GM19239 (cell line): ENCODE data around the gene TRIO.

Experiments used
- DNase-seq: peaks from one replicate; pipeline ENCODE4 v3.0.0; 2011; ENCODE audit warnings: low spot score; ENCODE audit not compliant: insufficient read length
- FAIRE-seq: peaks from 2 replicates; lab custom pipeline; 2011; peaks lifted over from hg19 to GRCh38; lab: Jason Lieb, UNC

The TRIO gene

DNA sequence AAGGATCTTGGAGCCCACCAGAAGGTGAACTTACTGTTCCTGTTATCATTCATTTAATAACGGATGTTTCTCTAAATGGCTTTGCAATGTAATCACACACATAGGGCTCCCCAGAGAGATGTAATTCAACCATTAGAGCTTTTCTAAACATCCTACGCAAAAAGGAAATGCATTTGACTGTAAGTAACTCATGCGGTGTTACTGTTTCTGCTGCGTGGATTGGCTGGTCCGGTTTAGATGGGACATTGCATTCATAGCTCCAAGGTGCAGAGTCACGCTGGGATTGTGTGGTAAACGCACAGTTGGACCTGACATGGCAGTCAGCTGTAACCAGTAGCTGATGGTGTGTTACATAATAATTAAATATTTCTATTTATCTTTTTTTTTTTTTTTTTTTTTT, 252.9 kb downstream of the TRIO start:
- DNase-seq: no peak
- FAIRE-seq: no peak

DNA sequence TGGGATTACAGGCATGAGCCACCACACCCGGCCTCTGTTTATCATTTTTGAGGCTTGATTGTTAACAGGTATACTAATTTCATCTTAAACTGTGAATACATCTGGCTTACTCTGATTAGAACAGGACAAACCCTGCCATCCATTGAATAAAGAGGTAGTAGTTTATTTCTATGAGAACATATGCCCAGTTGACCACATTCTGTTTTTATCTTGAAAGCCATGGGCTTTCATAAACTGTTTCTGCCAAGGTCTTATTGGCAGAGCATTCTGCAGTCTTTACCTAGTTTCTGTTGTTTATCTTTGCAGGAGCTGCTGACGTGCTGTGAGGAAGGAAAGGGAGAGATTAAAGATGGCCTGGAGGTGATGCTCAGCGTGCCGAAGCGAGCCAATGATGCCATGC, 253.6 kb downstream of the TRIO start:
- FAIRE-seq (no peak), DNase-seq (no peak)

DNA sequence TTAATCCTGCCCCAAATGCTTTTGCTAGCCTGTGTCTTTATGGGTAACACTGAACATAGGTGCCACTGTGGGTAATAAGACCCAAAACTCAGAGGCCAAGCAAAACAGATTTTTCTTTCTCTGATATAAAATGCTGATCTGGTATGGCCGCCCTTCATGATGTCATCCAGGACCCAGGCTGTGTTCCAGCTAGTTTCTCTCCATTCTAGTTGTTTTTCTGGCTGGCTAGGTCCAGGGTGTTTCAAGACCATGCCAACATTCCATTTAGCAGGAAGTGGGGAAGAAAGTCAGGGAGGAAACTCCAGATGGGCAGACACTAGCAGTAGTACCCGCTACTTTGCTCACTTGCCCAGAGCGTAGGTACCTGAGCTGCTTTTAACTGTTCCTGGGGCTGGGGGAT, 254.6 kb downstream of the TRIO start:
- no peak for DNase-seq
- no peak for FAIRE-seq

DNA sequence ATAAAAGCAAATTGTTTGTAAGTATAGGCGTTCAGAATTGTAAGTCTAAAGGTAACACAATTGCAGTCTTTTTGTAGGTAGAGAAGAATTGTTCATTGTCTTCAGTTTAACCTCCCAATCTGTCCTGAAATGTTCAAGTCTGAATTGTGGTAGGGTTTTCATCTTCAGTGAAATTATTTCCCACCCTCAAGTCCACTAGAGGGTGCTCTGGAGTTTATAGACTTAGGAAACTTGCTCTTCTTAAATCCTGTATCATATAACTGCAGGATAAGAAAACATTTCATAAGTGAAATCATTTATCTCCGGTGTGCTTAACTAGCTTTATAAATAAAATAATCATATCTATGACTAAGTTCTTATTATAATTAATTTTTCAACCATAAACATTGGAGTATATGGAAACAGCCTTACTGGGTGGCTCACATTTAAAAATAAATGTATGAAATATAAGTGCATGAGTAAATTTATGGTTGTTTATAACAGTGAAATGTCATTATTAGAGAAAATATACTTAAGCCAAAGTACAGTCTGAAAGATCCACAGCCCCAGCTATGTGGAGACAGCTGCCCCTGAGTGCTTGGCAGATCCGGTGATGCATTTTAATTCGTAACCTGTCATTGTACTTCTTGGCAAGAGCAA, 256.0 kb downstream of the TRIO start:
- FAIRE-seq: no peak
- no peak for DNase-seq

DNA sequence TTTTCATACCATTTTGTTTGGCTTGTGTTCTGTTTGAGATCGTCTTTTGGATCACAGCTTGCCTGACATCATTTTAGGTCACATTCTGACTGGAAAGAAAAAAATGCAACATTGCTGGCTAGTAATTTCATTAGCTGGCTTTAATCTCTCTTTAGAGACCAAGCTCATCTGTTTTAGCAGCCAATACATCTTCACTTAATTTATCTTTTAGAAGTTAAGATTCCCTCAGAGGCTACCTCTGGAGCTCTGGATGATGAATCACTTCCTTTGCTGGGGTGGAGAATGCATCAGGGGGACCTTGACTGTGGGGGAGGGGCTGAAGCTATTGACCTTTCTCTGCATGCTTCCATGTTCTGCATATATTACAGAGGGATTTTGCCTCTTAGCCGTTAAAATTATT, 256.9 kb downstream of the TRIO start:
- no peak for FAIRE-seq
- DNase-seq: no peak

DNA sequence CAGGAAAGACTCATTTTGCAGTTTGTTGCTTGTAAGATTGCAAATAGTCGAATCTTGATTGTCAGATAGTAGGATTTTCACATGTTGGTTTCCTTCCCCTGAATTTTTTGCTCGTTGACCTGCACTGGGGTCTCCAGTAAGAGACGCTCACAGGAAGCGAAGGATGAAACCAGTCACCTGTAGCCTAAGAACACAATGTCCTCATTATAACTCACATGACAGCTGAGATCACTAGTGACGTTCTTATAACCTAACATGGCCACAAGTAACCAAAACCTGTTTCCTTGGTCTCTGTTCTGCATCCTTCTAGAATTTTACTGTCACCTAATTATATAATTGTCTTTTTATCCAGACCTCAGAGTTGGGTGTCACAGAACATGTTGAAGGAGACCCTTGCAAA, 257.5 kb downstream of the TRIO start:
- DNase-seq (no peak), FAIRE-seq (no peak)

DNA sequence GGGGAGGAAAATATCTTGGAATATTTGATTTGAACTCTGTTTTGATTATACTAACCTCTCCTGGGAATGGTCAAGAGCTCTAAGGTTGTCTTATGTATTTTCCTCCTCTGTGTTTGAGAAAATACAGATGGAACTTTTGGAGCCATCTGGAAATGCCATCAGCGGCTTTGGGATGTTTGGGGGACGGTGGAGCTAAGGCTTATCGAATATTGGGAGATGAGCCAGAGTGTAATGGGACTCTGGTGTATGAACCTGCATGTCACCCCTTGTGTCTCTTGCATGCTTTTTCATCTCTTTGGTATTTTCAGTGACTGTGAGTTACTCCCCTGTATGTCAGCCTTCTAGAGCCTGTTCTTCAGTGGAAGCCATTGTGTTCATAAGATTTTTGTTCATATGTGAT, 258.5 kb downstream of the TRIO start:
- DNase-seq (no peak), FAIRE-seq (no peak)

DNA sequence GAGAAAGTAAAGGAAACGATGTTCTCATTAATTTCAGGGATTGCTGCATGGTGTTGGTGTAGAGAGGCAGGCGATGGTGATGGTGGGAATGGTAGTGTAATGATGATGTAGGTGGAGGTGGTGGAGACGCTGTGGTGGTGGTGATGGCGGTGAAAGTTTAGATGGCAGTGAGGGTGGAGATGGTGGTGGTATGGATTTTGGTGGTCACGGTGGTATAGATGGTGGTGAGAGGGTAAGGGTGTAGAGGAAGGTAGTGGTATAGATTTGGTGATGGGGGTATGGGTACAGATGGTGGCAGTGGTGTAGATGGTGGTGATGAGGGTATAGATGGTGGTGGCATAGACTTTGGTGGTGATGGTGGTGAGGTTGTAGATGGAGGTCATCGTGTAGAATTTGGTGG, 259.3 kb downstream of the TRIO start:
- no peak for DNase-seq
- FAIRE-seq: no peak

DNA sequence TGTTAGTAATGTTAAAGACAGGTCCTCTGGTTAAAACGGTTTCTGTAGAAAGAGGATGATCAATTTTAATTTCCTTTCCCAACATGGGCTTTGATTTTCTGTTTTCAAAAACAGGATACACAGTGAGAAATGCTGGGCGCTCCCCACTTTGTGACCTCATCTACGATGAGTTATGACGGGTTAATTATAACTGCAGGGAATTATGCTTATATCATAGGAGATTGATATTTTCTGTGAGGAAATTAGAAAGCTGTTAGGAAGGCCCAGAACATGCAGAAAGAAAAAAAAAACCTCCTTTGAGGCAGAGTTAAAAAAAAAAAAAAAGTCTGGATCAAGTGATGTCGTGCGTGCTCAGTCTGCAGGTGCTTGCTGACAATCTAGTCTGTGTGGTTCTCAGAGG, 261.6 kb downstream of the TRIO start:
- no peak for FAIRE-seq
- no peak for DNase-seq

DNA sequence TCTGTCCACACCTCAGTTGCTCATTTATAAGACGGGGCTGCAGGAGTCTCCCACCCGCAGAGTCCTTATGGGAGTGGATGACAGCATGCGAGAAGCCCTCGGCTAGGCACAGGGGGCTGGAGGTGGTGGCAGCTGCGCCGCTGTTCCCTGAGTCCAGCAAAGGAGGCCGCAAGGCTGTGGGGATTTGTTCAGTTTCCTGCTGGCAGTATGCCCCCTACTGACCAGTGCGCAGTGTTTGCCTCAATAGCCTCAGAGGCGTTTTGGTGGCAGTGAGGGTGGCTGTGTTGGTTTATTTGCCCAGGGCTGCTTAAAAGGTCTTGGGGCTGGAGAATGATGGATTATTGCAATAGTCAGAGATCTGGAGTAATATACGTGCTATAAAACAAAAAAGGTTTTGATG, 262.1 kb downstream of the TRIO start:
- FAIRE-seq: no peak
- DNase-seq: no peak

DNA sequence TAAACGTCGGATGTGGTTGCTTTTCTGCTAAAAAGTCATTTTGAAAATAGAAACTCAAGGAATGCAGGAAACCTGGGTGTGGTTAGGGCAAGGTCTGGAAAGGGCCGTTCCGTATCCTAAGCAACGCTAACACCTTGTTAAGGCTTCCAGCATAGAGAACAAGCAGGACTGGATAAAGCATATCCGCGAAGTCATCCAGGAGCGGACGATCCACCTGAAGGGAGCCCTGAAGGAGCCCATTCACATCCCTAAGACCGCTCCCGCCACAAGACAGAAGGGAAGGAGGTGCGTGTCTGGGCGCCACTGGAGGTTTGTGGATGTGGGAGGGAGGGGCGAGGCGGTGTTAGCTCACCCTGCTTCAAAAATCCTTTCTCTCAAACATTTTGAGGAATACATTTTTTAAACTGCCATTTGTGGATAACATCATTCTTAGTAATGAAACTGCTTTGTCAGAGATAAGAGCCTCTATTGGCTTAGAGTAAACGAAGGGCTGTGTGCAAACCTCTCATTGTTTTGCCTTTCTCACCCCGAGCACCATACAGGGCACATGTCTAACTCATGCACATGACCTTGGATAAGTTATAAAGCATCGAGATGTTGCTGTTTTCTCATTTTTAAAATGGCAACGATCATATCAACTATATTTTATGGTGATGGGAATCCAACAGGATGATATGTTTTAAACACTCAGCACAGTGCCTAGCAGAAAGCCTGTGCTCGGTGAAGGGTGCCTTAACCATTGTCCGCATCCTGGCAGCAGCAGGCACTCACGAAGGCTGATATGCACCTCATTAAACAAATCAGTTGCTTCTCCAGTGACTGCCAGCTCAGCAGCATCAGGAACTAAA, 262.8 kb downstream of the TRIO start:
- DNase-seq (no peak), FAIRE-seq (no peak)

DNA sequence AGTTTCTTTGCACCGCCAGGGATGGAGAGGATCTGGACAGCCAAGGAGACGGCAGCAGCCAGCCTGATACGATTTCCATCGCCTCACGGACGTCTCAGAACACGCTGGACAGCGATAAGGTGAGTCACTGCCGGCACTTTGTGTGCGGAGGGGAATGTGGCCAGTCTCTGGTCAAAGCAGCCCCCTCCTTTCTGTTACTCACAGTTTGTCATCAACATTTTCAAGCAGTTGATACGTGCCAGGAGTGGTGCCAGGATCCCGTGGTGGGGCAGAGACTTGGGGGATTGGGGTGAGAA, 263.4 kb downstream of the TRIO start:
- FAIRE-seq (no peak), DNase-seq (no peak)

DNA sequence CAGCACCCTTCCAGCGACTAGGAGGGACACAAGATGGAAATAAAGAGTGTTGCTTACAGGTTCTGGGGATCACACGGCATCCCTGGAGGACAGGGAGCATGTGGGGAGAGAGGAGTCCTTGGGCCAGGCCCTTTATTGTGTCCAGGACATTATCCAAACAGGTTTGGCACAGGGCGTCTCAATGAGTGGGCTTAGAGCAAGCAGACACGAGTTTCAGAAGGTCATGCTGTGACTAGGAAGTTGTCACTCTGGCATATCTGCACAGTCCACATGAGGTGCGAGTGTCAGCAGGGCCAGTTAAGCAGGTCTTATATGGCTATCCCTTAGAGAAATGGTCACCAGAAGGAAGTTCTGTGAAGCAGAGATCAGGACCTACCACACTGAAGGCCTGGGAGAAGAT, 263.9 kb downstream of the TRIO start:
- no peak for DNase-seq

DNA sequence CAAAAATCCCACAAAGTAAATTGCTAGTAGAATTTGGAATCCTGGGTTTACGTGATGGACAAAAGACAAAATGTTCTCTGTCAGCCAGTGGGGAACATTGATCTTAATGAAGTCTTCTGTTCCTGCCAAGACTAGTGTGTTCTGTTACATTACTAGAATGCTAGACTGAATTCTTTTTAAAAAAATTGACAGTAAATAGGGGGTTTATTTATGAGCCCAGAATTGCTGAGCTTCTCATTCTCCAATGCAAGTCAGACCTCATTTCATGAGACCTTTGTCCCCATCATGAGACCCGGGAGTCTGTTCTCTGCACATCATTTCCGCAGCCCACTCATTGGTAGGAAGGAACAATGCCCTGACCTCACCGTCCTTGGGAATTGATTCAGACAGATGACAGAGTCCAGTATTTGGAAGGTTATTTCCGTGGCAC, 264.6 kb downstream of the TRIO start:
- FAIRE-seq (no peak), DNase-seq (no peak)

More for the DNA sequence above, 263.9 kb downstream of the TRIO start:
- FAIRE-seq: no peak

DNA sequence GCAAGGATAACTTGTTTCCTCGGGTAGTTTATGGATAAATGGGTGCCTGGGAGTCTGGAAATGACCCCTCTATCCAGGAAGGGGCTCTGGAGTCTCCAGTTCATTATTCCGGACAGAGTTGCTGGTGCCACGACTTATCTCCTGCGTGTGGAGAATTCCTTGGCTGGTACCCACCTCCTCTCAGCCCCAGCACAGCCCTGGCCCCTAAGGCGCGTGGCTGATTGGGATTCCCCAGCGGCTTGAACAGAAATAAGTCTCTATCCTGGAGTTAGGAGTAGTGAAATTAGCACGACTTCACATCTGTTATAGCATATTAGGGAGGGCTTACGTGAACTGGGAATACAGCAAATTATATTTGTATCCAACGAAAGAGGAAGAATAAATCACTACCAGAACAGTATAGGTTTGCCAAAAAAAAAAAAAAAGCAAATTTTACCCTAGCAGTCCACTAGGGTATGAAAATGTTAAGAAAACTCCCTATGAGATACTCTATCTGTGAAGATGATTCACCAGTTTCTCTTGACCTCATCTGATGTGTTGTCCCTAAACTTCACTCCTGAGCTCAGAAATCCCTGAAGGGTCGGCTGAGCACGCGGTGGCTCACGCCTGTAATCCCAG, 265.9 kb downstream of the TRIO start:
- FAIRE-seq: no peak
- no peak for DNase-seq

DNA sequence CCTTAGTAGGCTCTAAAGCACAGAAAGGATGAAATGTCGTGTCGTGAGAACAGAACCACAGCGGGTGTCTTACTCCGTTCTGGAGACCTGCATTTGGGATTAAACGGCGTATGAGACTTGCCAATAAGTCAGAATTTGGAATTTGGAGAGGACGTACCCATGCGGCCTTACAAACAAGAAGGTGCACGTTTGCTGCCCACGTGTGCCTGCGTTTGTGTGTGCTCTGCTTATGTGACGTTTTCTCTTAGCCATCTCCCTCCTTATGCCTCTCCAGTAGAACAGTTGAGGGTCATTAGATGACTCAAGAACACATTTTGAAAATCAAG, 266.9 kb downstream of the TRIO start:
- FAIRE-seq: no peak

DNA sequence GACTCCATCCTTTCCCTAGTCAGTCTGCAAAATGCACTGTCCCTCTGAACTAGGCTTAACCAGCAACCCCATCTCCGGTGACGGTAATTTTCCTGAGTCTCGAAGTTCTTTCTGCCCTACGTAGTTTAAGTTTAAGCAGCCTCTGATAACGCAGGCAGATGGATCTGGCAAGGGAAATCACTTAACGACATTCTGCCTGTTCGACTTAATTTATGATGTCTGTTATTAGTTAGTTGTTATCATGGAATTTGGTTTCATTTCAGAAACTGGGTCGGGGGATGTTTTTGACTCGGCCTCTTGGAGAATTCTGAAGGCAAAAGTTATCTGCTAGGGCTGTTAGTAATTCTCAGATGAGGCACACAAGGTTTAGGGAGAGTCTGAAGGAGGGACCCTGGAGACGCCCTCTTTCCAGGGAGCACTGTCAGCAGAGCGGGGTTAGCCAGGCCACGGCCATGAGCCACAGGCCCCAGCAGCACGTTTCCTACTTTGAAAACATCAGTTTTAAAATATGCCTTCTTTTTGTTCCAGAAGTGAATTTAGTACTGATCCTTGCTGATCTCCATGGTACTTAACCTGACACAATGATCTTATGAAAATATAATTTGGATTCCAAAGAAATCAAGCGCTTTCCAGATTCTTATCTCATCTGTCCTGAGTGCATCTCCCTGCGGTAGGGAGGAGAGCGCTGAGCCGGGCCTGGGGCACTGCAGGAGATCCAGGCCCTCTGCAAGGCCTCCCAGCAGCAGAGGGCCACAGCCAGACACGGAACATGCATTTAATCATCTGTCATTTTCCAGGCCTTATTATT, 267.5 kb downstream of the TRIO start:
- no peak for FAIRE-seq
- no peak for DNase-seq

More for the DNA sequence above, 266.9 kb downstream of the TRIO start:
- no peak for DNase-seq

DNA sequence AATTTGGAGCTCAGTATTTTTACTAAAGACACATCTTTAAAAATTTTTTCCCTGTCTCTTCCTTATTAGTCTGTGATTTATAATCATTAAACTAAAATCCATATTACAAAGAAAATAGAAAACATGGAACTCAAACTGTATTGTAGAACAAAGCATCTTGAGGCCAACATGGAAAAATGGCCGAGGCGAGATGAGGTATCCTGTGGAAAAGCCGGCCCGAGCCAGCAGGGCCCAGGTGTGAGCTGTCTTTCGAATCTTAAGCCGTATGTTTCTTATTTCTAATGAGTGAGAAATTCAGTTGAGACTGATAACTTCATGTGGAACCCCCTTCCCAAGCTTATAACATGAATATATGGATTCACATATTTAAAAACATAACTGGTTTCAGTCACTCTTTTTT, 268.1 kb downstream of the TRIO start:
- no peak for FAIRE-seq
- no peak for DNase-seq

DNA sequence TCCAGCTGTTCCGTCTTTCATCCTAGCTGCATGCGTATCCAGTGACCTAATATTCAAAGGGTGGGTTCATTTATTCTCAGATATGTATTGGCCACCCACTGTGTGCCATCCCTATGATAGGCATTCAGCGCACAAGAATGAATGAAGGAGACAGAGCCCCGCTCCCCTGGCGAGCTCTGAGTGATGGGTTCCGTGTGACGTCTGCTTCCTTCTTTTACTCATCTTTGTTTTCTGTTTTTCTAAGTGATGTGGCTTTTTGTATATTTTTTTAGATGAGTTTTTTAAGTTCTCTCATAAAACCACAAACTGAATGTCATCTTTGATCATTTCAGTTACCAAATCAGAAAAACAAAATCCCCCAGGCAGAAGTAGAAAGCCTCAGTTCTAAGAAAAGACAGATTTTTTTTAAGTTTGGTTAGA, 270.2 kb downstream of the TRIO start:
- DNase-seq: no peak

DNA sequence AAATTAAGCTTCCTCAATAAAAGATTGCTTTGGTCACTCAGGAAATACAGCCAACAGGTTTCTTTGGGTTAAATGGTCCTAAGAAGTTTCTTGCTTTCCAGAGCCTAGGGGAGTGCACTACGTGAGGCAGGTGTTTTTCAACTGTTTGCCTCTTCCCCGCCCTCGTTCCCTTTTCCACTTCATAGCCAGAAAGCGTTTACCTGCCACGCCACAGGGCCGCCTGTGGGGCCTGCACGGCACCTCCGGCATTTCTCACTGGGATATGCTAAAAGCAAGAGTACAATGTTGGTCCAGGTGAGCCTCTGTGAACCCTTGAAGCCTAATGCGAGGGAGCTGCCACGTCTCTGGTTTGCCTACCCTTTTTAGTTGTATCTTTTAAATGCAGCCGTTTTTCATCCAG, 270.9 kb downstream of the TRIO start:
- no peak for DNase-seq
- no peak for FAIRE-seq

More for the DNA sequence above, 270.2 kb downstream of the TRIO start:
- no peak for FAIRE-seq

DNA sequence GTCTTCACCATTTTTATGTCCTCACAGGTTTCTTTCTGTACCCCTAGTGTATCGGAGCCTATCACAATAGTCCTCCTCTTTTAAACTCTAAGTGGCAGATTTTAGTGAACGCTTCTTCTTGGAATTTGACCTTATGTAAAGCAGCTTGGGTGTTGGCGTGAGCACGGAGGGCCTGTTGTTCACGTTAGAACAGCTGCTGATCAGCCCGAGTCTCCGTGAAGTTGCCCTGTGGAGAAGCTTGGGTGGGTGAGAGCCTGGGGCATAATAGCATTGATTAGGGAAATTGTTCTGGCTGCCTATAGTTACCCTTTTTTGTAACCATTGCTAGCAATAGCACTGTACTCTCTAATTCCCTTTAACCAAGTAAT, 271.5 kb downstream of the TRIO start:
- no peak for FAIRE-seq

More for the DNA sequence above, 271.5 kb downstream of the TRIO start:
- no peak for DNase-seq
